ENCODE results near the gene RPIA. TPM values are rescaled to one million over a fixed set of nuclear protein-coding genes. Genes with fewer than 3 reads are reported as not detected.

The RPIA gene
- total RNA-seq, 1 donor from 2014 or later, result 11.5 TPM

- Mint-ChIP-seq H3K36me3 (no peaks in the 10 kb centered on the region), H3K27ac (no peak overlapping the region), H3K4me3 (no peak overlapping the region), H3K4me1 (no peaks in the 10 kb centered on the region), H3K27me3 (ENCODE audit: insufficient read depth, low read depth) (no peaks in the 10 kb centered on the region), H3K9me3 (no peaks in the 10 kb centered on the region)
- no peaks in the 10 kb centered on the region for H3K27me3 ChIP-seq
- H3K9me3 ChIP-seq (ENCODE audit: low read depth), result no peaks in the 10 kb centered on the region
- H3K4me3 ChIP-seq, result no peak overlapping the region
- no peaks in the 10 kb centered on the region for H3K36me3 ChIP-seq
- H3K4me1 ChIP-seq, result no peaks in the 10 kb centered on the region
- H3K79me2 ChIP-seq (ENCODE audit: low read depth), result no peaks in the 10 kb centered on the region
- no peak overlapping the region for H3K9ac ChIP-seq
- H4K20me1 ChIP-seq (ENCODE audit: low read depth), result no peaks in the 10 kb centered on the region
- no peak for TF ChIP-seq CTCF (IDR thresholded peaks at IDR 0.05)
- no peak for TF ChIP-seq EZH2phosphoT487 (IDR thresholded peaks at IDR 0.05)
- TF ChIP-seq EZH2 (IDR thresholded peaks at IDR 0.05), result no peak
- DNase-seq (ENCODE audit: low spot score), result no peak
- H2AFZ ChIP-seq (replicated peaks), result no peak overlapping the region
- no peak overlapping the region for H3K27ac ChIP-seq
- H3K4me2 ChIP-seq, result no peak overlapping the region
- no peaks in the 10 kb centered on the region for H3F3A ChIP-seq (ENCODE audit: low read depth)
These were observed 36.8 kb upstream of the RPIA start for GRCh38 chr2:88654714-88655113.

GRCh38 chr2:88656690-88657089 lies 34.8 kb upstream of the RPIA start:
- Histone ChIP-seq H3F3A (ENCODE audit: low read depth) (no peaks in the 10 kb centered on the region), H3K36me3 (no peaks in the 10 kb centered on the region), H3K27me3 (no peaks in the 10 kb centered on the region), H4K20me1 (ENCODE audit: low read depth) (no peaks in the 10 kb centered on the region), H3K27ac (no peak overlapping the region), H3K79me2 (ENCODE audit: low read depth) (no peaks in the 10 kb centered on the region), H3K4me1 (no peaks in the 10 kb centered on the region), H3K9me3 (ENCODE audit: low read depth) (no peaks in the 10 kb centered on the region), H2AFZ (replicated peaks) (no peak overlapping the region), H3K9ac (no peak overlapping the region), H3K4me3 (no peak overlapping the region), H3K4me2 (no peak overlapping the region)
- H3K9me3 Mint-ChIP-seq, result no peaks in the 10 kb centered on the region
- no peak for DNase-seq (ENCODE audit: low spot score)
- no peak overlapping the region for H3K4me3 Mint-ChIP-seq
- no peak for TF ChIP-seq EZH2 (IDR thresholded peaks at IDR 0.05)
- no peak for TF ChIP-seq CTCF (IDR thresholded peaks at IDR 0.05)
- TF ChIP-seq EZH2phosphoT487 (IDR thresholded peaks at IDR 0.05), result no peak
- no peaks in the 10 kb centered on the region for H3K36me3 Mint-ChIP-seq
- no peaks in the 10 kb centered on the region for H3K4me1 Mint-ChIP-seq
- H3K27me3 Mint-ChIP-seq (ENCODE audit: insufficient read depth, low read depth), result no peaks in the 10 kb centered on the region
- H3K27ac Mint-ChIP-seq, result no peak overlapping the region

- H3K36me3 Mint-ChIP-seq, result no peaks in the 10 kb centered on the region
- H3K9me3 Mint-ChIP-seq, result no peaks in the 10 kb centered on the region
- no peaks in the 10 kb centered on the region for H3K4me1 Mint-ChIP-seq
- no peaks in the 10 kb centered on the region for H3K27me3 Mint-ChIP-seq (ENCODE audit: insufficient read depth, low read depth)
- Histone ChIP-seq H3K9ac (no peak overlapping the region), H3K79me2 (ENCODE audit: low read depth) (no peaks in the 10 kb centered on the region), H2AFZ (replicated peaks) (no peak overlapping the region), H3K4me3 (no peak overlapping the region), H3K4me1 (no peaks in the 10 kb centered on the region), H3K4me2 (no peak overlapping the region), H3K27ac (no peak overlapping the region), H3F3A (ENCODE audit: low read depth) (no peaks in the 10 kb centered on the region), H3K36me3 (no peaks in the 10 kb centered on the region), H3K27me3 (no peaks in the 10 kb centered on the region), H3K9me3 (ENCODE audit: low read depth) (no peaks in the 10 kb centered on the region), H4K20me1 (ENCODE audit: low read depth) (no peaks in the 10 kb centered on the region)
- TF ChIP-seq EZH2 (IDR thresholded peaks at IDR 0.05) (no peak), EZH2phosphoT487 (IDR thresholded peaks at IDR 0.05) (no peak), CTCF (IDR thresholded peaks at IDR 0.05) (no peak)
- no peak for DNase-seq (ENCODE audit: low spot score)
- H3K4me3 Mint-ChIP-seq, result no peak overlapping the region
- H3K27ac Mint-ChIP-seq, result no peak overlapping the region
These were observed 34.3 kb upstream of the RPIA start for GRCh38 chr2:88657131-88657530.
